HG03520 (cell line): Measurements from ENCODE around the gene GPR152.

Source experiments
- ATAC-seq: cut with Tn5 transposase; IDR thresholded peaks from one replicate; pipeline ENCODE4 v1.9.1; 2021; ENCODE audit warnings: mild to moderate bottlenecking, moderate library complexity; ENCODE audit not compliant: unreplicated experiment

The GPR152 gene

DNA sequence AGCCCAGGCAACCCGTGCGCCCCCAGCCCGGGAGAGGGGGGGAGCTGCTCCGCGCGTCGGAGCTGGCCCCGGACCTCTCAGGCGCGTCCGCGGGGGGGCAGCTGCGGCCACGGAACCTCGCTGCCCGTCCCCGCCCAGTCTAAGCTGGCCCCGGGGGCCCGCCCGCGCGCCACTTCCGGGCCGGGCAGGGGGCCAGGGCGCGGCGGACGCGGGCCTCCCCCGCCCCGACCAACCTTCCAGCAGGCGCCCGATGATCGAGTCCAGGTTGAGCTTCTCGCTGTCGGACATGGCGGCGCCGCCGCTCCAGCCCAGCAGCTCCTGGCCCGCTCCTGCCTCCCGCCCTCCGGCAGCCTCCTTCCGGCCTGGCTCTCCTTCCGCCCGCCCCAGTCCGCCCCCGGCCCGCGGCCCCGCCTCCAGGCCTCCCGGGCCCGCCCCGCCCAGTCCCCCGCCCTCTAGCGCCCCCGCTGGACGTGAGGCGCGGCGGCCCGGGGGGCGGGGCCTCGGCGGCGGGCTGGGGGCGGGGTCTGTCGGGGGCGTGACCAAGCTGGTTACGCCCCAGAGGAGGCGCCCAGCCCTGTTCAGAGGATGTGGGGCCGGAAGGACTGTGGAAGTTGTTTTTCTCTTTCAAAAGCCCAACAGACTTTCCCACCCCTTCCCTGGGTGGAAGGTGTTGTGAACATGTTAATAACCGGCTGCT, 50.9 kb downstream of the GPR152 start, which contains the start of gene PPP1CA:
Gene PPP1CA, minus strand, starts transcription at position 364 of the 697 bp plus-strand sequence. Its CDS starts 76 bp downstream, at position 288.
- ATAC-seq: peak; percentile 47
